ACC112 (cell line): ENCODE results near the gene PFKL.

Source experiments
- H2AFZ ChIP-seq: fragments of 200-600 bp; sonication (generic); one replicate; pipeline ENCODE4 v1.6.0; 2017; ENCODE audit warnings: antibody characterized with exemption, low read length; ENCODE audit not compliant: unreplicated experiment
- H3K27ac ChIP-seq: fragments of 200-600 bp; sonication (generic); 2 replicates; pipeline ENCODE4 v1.5.1; 2014; ENCODE audit warnings: low read depth, mild to moderate bottlenecking, antibody characterized with exemption, low read length, moderate library complexity
- H3K27me3 ChIP-seq: fragments of 200-600 bp; sonication (generic); 2 replicates; pipeline ENCODE4 v1.6.1; 2014; ENCODE audit warnings: mild to moderate bottlenecking, antibody characterized with exemption, low read length, moderate library complexity, mixed read lengths; ENCODE audit not compliant: insufficient read depth
- H3K36me3 ChIP-seq: fragments of 200-600 bp; sonication (generic); 2 replicates; pipeline ENCODE4 v1.6.1; 2016; ENCODE audit warnings: mild to moderate bottlenecking, antibody characterized with exemption, low read length, moderate library complexity, mixed read lengths; ENCODE audit not compliant: insufficient read depth
- H3K4me1 ChIP-seq: fragments of 200-600 bp; sonication (generic); one replicate; pipeline ENCODE4 v1.6.1; 2016; ENCODE audit warnings: low read length, mixed read lengths; ENCODE audit not compliant: insufficient read depth, unreplicated experiment, control insufficient read depth
- H3K4me3 ChIP-seq: fragments of 200-600 bp; sonication (generic); 2 replicates; pipeline ENCODE4 v1.5.1; 2014; ENCODE audit warnings: mild to moderate bottlenecking, low read depth, low read length
- H3K79me2 ChIP-seq: fragments of 200-600 bp; sonication (generic); one replicate; pipeline ENCODE4 v1.6.0; 2016; ENCODE audit warnings: low read length; ENCODE audit not compliant: control insufficient read depth, unreplicated experiment, insufficient read depth

PFKL gene

GRCh38 chr21:44304877-44305293, 5.0 kb downstream of the PFKL start:
- Histone ChIP-seq H3K36me3 (no peaks in the 10 kb centered on the region), H3K4me1 (no peaks in the 10 kb centered on the region), H3K79me2 (peaks cover 49% of the 10 kb centered on the region), H3K27ac (no peak overlapping the region), H3K27me3 (no peaks in the 10 kb centered on the region), H3K4me3 (no peak overlapping the region), H2AFZ (no peak overlapping the region)

- H3K36me3 ChIP-seq = no peaks in the 10 kb centered on the region
- peaks cover 45% of the 10 kb centered on the region for H3K79me2 ChIP-seq
- no peaks in the 10 kb centered on the region for H3K27me3 ChIP-seq
- no peak overlapping the region for H3K4me3 ChIP-seq
- H3K27ac ChIP-seq = no peak overlapping the region
- H3K4me1 ChIP-seq = no peaks in the 10 kb centered on the region
- no peak overlapping the region for H2AFZ ChIP-seq
Observed at GRCh38 chr21:44305691-44306090, 5.8 kb downstream of the PFKL start.

DNA sequence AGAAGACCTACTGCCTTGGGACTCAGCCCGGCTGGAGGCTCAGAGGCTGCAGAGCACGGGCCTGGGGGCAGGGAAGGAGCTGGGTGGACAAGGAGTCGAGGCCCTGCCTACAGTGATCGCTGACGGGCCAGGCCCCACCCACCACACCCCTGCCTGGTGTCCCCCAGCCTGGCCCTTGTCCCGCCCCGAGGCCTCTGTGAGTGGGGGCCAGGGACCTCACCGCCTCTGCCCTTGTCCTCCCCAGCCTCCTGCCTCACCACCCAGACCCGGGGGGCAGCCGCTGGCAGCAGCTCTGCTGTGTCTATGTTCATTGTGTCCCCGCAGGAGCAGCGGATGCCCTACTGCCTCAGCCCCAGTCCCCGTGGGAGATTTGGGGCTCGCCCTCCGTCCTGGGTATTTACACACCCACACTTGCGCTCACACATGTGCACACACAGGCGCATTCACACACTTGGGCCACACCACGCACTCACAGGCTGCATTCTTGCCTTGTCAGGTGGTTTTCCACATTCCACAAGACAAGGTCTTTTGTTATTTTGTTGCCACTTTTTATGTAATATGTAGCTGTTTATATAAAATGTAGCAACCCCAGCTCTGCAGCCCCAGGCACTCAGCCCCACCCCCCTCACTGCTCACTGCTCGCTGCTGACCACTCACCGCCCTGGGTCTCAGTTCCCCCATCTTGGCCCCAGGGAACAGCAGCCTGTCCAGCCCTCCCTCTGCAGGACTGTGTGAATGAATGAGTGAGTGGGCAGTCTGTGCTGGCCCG, 7.3 kb downstream of the PFKL start:
- Histone ChIP-seq H3K27ac (no peak overlapping the region), H2AFZ (no peak overlapping the region), H3K4me1 (no peaks in the 10 kb centered on the region), H3K4me3 (no peak overlapping the region), H3K79me2 (peaks cover 31% of the 10 kb centered on the region), H3K27me3 (no peaks in the 10 kb centered on the region), H3K36me3 (peaks cover 3% of the 10 kb centered on the region; the same call in 1 of the 2 replicates)

- H3K4me3 ChIP-seq = no peak overlapping the region
- peaks cover 5% of the 10 kb centered on the region; the same call in 1 of the 2 replicates for H3K36me3 ChIP-seq
Observed at GRCh38 chr21:44310628-44311507, 11.0 kb downstream of the PFKL start.

GRCh38 chr21:44312089-44312488, 12.2 kb downstream of the PFKL start:
- H3K27me3 ChIP-seq = no peaks in the 10 kb centered on the region
- no peak overlapping the region for H3K27ac ChIP-seq
- peaks cover 5% of the 10 kb centered on the region; the same call in 1 of the 2 replicates for H3K36me3 ChIP-seq
- no peaks in the 10 kb centered on the region for H3K79me2 ChIP-seq
- no peak overlapping the region for H2AFZ ChIP-seq
- H3K4me3 ChIP-seq = no peak overlapping the region
- H3K4me1 ChIP-seq = no peaks in the 10 kb centered on the region

More at GRCh38 chr21:44310628-44311507, 11.0 kb downstream of the PFKL start:
- no peak overlapping the region for H3K27ac ChIP-seq
- no peak overlapping the region for H2AFZ ChIP-seq
- no peaks in the 10 kb centered on the region for H3K4me1 ChIP-seq
- peaks cover under 1% of the 10 kb centered on the region for H3K79me2 ChIP-seq
- H3K27me3 ChIP-seq = no peaks in the 10 kb centered on the region

DNA sequence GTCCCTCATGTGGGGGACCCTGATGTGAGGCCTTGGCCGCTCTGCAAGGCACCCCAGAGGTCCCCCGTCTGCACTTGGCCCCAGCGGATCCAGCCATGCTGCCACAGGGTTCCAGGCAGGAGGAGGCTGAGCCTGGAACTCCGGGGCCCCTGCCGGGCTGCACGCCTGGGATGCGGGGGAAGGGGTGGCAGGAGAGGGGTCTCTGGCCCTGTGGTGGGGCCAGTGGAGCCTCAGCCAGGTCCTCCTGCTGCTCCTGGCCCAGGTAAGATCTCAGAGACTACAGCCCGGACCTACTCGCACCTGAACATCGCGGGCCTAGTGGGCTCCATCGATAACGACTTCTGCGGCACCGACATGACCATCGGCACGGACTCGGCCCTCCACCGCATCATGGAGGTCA, 12.9 kb downstream of the PFKL start:
- Histone ChIP-seq H3K79me2 (no peaks in the 10 kb centered on the region), H2AFZ (no peak overlapping the region), H3K4me1 (no peaks in the 10 kb centered on the region), H3K27me3 (no peaks in the 10 kb centered on the region), H3K4me3 (no peak overlapping the region), H3K27ac (no peak overlapping the region), H3K36me3 (peaks cover 5% of the 10 kb centered on the region; the same call in 1 of the 2 replicates)

DNA sequence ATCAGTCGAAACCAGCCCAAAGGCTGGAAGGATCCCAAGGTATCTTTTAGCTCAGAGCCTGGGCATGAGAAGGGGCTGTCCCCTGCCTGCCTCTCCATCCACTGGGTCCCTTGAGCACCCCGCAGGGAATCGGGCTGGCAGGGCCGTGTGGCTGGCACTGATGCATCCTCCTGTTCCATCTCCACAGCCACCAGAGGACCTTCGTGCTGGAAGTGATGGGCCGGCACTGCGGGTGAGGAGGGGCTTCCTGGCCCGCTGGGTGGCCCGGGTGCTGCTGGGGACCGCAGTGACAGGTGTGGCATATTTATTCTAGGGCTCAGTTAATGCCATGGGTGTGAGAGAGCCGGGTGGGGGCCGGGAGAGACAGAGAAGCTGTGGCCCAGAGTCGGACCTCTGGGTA, 13.6 kb downstream of the PFKL start:
- Histone ChIP-seq H3K4me1 (no peaks in the 10 kb centered on the region), H3K4me3 (no peak overlapping the region), H3K79me2 (no peaks in the 10 kb centered on the region), H3K27ac (no peak overlapping the region), H3K36me3 (peaks cover 5% of the 10 kb centered on the region; the same call in 1 of the 2 replicates), H3K27me3 (no peaks in the 10 kb centered on the region), H2AFZ (no peak overlapping the region)

DNA sequence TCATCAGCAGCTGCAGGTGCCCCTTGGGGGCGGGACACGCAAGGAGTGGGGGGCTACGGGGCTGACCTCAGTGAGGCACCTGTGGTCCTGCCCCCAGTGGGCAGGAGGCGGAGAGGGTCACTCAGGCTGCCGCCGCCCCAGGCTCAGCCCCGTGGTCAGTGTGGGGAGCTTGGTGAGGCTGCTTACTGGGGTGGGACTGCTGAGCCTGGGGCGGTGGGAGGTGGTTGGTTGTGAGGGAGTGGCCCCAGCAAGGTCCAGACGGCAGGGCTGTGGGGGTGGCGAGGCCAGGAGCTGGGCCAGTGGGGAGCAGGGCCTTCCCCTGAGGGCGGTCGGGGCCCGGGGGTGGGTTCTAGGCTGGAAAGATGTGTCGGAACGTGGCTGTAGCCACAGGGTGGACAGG, 14.3 kb downstream of the PFKL start:
- Histone ChIP-seq H3K4me3 (no peak overlapping the region), H3K36me3 (peaks cover 5% of the 10 kb centered on the region; the same call in 1 of the 2 replicates), H3K27me3 (no peaks in the 10 kb centered on the region), H3K79me2 (no peaks in the 10 kb centered on the region), H3K4me1 (no peaks in the 10 kb centered on the region), H2AFZ (no peak overlapping the region), H3K27ac (no peak overlapping the region)

- no peak overlapping the region for H2AFZ ChIP-seq
- H3K4me3 ChIP-seq = no peak overlapping the region
- H3K79me2 ChIP-seq = no peaks in the 10 kb centered on the region
- no peak overlapping the region for H3K27ac ChIP-seq
- peaks cover 5% of the 10 kb centered on the region; the same call in 1 of the 2 replicates for H3K36me3 ChIP-seq
- H3K4me1 ChIP-seq = no peaks in the 10 kb centered on the region
- H3K27me3 ChIP-seq = no peaks in the 10 kb centered on the region
Observed at GRCh38 chr21:44314561-44314960, 14.7 kb downstream of the PFKL start.

DNA sequence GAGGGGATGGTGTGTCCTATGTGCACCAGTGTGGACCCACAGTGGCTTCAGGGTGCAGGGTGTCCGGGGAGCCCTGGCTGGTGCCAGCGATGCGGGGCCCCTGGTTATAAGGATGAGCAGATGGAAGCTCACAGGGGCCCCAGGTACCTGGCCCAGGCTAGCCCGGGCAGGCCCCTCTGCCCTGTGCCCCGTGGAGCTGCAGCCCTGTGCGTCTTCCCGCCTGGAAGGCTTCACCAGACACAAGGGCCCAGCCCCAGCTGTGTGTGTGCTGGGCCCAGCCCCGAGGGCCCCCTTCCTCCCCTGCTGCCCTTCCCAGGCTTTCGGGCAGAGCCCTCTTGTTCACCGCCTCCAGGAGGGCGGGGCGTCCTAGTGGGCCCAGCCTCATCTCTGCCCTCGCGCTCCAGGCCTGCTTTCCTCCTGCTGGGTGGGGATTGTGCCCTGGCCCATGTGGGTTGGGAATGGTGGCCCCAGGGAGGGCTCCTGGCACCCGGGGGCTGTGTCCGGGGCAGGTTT, 15.9 kb downstream of the PFKL start:
- Histone ChIP-seq H3K79me2 (no peaks in the 10 kb centered on the region), H3K4me3 (no peak overlapping the region), H3K27me3 (no peaks in the 10 kb centered on the region), H3K27ac (no peak overlapping the region), H3K4me1 (no peaks in the 10 kb centered on the region), H2AFZ (no peak overlapping the region), H3K36me3 (peaks cover 5% of the 10 kb centered on the region; the same call in 1 of the 2 replicates)
